ENCODE results near the gene IBA57. TPM values are rescaled to one million over a fixed set of nuclear protein-coding genes. Genes with fewer than 3 reads are reported as not detected.

Gene IBA57
- total RNA-seq, 5 donors from 2014 or later (not counting 1 experiment from before 2014, with no cell fraction given) = 10.6 to 18.3 (median 12.6) TPM

DNA sequence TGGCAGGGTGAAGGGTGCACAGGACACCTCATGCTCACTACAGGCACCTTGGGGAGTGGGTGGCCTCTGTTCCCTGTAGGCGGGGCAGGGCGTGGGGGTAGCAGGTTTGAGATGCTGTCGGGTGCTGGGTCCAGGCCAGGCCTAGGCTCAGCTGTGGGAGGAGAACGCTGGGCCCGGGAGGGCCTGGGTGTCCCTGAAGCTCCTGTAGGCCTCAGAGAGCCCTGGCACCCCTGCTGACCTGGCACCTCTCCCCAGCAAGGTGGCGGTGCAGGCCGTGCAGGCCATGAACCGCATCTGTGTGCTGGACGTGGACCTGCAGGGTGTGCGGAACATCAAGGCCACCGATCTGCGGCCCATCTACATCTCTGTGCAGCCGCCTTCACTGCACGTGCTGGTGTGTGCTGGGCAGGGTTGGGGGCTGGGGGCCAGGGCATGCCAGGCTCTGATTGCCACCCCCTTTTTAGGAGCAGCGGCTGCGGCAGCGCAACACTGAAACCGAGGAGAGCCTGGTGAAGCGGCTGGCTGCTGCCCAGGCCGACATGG, 18.4 kb upstream of the IBA57 start:
- no peak for ATAC-seq (replicated peaks in 1 of 4)
- no peaks in the 10 kb centered on the region for H3K9me3 ChIP-seq
- 95% methylated on average over 18 of the region's 20 CpGs for WGBS (ENCODE audit: insufficient coverage)
- Mint-ChIP-seq H3K27me3 (no peaks in the 10 kb centered on the region), H3K36me3 (peaks cover 3% of the 10 kb centered on the region), H3K27ac (no peak overlapping the region), H3K4me3 (no peak overlapping the region), H3K4me1 (peaks cover 26 to 29% (median 28%) of the 10 kb centered on the region in 3 donors), H3K9me3 (no peaks in the 10 kb centered on the region)
- H3K4me3 ChIP-seq (ENCODE audit: control insufficient read depth in 1 of 2, extremely low read depth in 1 of 2, low read length in 1 of 2) = no peak overlapping the region
- H3K36me3 ChIP-seq (ENCODE audit: control insufficient read depth in 2 of 2, extremely low read depth in 1 of 2, insufficient read depth in 1 of 2, low read length in 1 of 2) = peaks cover 8 to 45% of the 10 kb centered on the region in 2 donors
- no peak overlapping the region for H3K27ac ChIP-seq (ENCODE audit: low read length)
- H3K27me3 ChIP-seq (replicated peaks in 1 of 2; ENCODE audit: control insufficient read depth in 2 of 2, extremely low read depth in 1 of 2, insufficient read depth in 2 of 2, low read length in 1 of 2) = peaks cover 0 to 2% of the 10 kb centered on the region in 2 experiments
- CTCF ChIA-PET = no interaction called here
- POLR2A ChIA-PET = interaction anchor here in 1 of 2 donors (0.6 kb wide), 1 partner anchor 32 kb away, joined by 12 read pairs; no protein-coding TSS in a partner anchor
- DNase-seq = no peak
- H3K4me1 ChIP-seq (ENCODE audit: control insufficient read depth in 1 of 2, extremely low read depth in 1 of 2, insufficient read depth in 2 of 2, low read length in 2 of 2) = peaks cover 3 to 53% of the 10 kb centered on the region in 2 experiments

DNA sequence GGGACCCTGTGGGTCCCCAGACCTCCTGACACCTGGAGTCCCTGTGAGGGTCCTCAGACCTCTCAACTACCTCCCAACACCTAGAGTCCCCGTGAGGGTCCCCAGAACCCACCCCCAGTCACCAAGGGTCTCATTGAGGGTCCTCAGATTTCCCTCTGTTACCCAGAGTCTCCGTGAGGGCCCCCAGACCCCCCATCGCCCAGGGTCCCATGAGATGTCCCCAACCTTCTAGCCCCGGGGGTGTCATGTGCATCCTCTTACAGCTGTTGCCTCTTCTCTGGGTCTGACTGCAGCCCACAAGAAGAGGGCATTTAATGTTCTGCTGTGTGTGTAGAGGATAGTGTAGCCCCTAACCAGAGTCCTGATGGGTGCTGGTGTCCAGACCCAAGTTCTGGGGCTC, 17.8 kb upstream of the IBA57 start:
- POLR2A ChIA-PET = interaction anchor here in 1 of 2 donors (0.6 kb wide), 1 partner anchor 32 kb away, joined by 12 read pairs; no protein-coding TSS in a partner anchor
- Histone ChIP-seq H3K4me1 (ENCODE audit: control insufficient read depth in 1 of 2, extremely low read depth in 1 of 2, insufficient read depth in 2 of 2, low read length in 2 of 2) (peaks cover 0 to 48% of the 10 kb centered on the region in 2 experiments), H3K27me3 (replicated peaks in 1 of 2; ENCODE audit: control insufficient read depth in 2 of 2, extremely low read depth in 1 of 2, insufficient read depth in 2 of 2, low read length in 1 of 2) (peaks cover 0 to 2% of the 10 kb centered on the region in 2 experiments), H3K27ac (ENCODE audit: low read length) (no peak overlapping the region), H3K9me3 (no peaks in the 10 kb centered on the region), H3K36me3 (ENCODE audit: control insufficient read depth in 2 of 2, extremely low read depth in 1 of 2, insufficient read depth in 1 of 2, low read length in 1 of 2) (peaks cover 8 to 44% of the 10 kb centered on the region in 2 donors), H3K4me3 (ENCODE audit: control insufficient read depth in 1 of 2, extremely low read depth in 1 of 2, low read length in 1 of 2) (no peak overlapping the region)
- peaks cover 21 to 24% (median 23%) of the 10 kb centered on the region in 3 donors for H3K4me1 Mint-ChIP-seq
- 100% methylated on average over 2 of the region's 4 CpGs for WGBS (ENCODE audit: insufficient coverage)
- ATAC-seq (replicated peaks in 1 of 4) = no peak
- no peaks in the 10 kb centered on the region for H3K27me3 Mint-ChIP-seq
- CTCF ChIA-PET = no interaction called here
- H3K36me3 Mint-ChIP-seq = peaks cover 3% of the 10 kb centered on the region
- DNase-seq = no peak
- no peaks in the 10 kb centered on the region for H3K9me3 Mint-ChIP-seq
- H3K27ac Mint-ChIP-seq = no peak overlapping the region
- H3K4me3 Mint-ChIP-seq = no peak overlapping the region

DNA sequence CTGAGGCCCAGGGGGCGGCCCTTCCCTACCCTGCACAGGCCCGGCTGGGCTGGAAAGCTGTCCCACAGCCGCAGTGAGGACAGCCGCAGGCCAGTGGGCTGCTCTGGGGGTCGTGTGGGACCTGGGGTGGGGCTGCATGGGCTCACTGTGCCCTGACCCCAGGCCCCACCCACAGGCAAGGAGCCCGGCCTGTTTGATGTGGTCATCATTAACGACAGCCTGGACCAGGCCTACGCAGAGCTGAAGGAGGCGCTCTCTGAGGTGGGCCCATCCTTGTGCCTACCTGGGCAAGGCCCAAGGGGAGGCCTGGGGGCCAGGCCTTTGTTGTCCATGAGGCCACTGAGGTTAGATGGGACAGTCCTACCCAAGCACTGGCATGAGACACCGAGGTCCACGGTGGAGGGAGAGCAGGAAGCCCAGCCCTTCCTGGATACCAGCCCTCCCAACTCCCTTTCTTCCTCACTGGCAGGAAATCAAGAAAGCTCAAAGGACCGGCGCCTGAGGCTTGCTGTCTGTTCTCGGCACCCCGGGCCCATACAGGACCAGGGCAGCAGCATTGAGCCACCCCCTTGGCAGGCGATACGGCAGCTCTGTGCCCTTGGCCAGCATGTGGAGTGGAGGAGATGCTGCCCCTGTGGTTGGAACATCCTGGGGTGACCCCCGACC, 17.3 kb upstream of the IBA57 start:
- DNase-seq = no peak
- peaks cover 8 to 44% of the 10 kb centered on the region in 2 donors for H3K36me3 ChIP-seq (ENCODE audit: control insufficient read depth in 2 of 2, extremely low read depth in 1 of 2, insufficient read depth in 1 of 2, low read length in 1 of 2)
- ChIA-PET POLR2A (interaction anchor here in 1 of 2 donors (0.6 kb wide), 1 partner anchor 19 kb away, joined by 5 read pairs; no protein-coding TSS in a partner anchor), CTCF (interaction anchor here in 1 of 2 donors (0.8 kb wide), 1 partner anchor 17 kb away, joined by 3 read pairs; the partner anchor contains the start of gene IBA57)
- H3K27ac ChIP-seq (ENCODE audit: low read length) = no peak overlapping the region
- Mint-ChIP-seq H3K4me3 (no peak overlapping the region), H3K27me3 (no peaks in the 10 kb centered on the region), H3K9me3 (no peaks in the 10 kb centered on the region), H3K36me3 (peaks cover 3% of the 10 kb centered on the region), H3K27ac (no peak overlapping the region), H3K4me1 (peaks cover 15 to 18% (median 17%) of the 10 kb centered on the region in 3 donors)
- 83% methylated on average over 9 of the region's 18 CpGs for WGBS (ENCODE audit: insufficient coverage)
- no peak for ATAC-seq (replicated peaks in 1 of 4)
- peaks cover 0 to 2% of the 10 kb centered on the region in 2 experiments for H3K27me3 ChIP-seq (replicated peaks in 1 of 2; ENCODE audit: control insufficient read depth in 2 of 2, extremely low read depth in 1 of 2, insufficient read depth in 2 of 2, low read length in 1 of 2)
- H3K4me1 ChIP-seq (ENCODE audit: control insufficient read depth in 1 of 2, extremely low read depth in 1 of 2, insufficient read depth in 2 of 2, low read length in 2 of 2) = peaks cover 0 to 42% of the 10 kb centered on the region in 2 experiments
- no peak overlapping the region for H3K4me3 ChIP-seq (ENCODE audit: control insufficient read depth in 1 of 2, extremely low read depth in 1 of 2, low read length in 1 of 2)
- no peaks in the 10 kb centered on the region for H3K9me3 ChIP-seq

GRCh38 chr1:228148935-228149405, 16.6 kb upstream of the IBA57 start:
- Mint-ChIP-seq H3K27me3 (no peaks in the 10 kb centered on the region), H3K4me3 (no peak overlapping the region), H3K36me3 (peaks cover 3% of the 10 kb centered on the region), H3K9me3 (no peaks in the 10 kb centered on the region), H3K4me1 (peaks cover 9 to 12% (median 11%) of the 10 kb centered on the region in 3 donors), H3K27ac (no peak overlapping the region)
- Histone ChIP-seq H3K27me3 (replicated peaks in 1 of 2; ENCODE audit: control insufficient read depth in 2 of 2, extremely low read depth in 1 of 2, insufficient read depth in 2 of 2, low read length in 1 of 2) (peaks cover 0 to 2% of the 10 kb centered on the region in 2 experiments), H3K4me3 (ENCODE audit: control insufficient read depth in 1 of 2, extremely low read depth in 1 of 2, low read length in 1 of 2) (no peak overlapping the region), H3K36me3 (ENCODE audit: control insufficient read depth in 2 of 2, extremely low read depth in 1 of 2, insufficient read depth in 1 of 2, low read length in 1 of 2) (peaks cover 8 to 44% of the 10 kb centered on the region in 2 donors), H3K27ac (ENCODE audit: low read length) (no peak overlapping the region), H3K4me1 (ENCODE audit: control insufficient read depth in 1 of 2, extremely low read depth in 1 of 2, insufficient read depth in 2 of 2, low read length in 2 of 2) (peaks cover 0 to 36% of the 10 kb centered on the region in 2 experiments), H3K9me3 (no peaks in the 10 kb centered on the region)
- ATAC-seq (replicated peaks in 1 of 4) (no peak), DNase-seq (no peak)
- 97% methylated on average over 6 of the region's 8 CpGs for WGBS (ENCODE audit: insufficient coverage)
- ChIA-PET CTCF (interaction anchor here in 1 of 2 donors (0.8 kb wide), 1 partner anchor 16 kb away, joined by 3 read pairs; the partner anchor contains the start of gene IBA57), POLR2A (interaction anchor here in 1 of 2 donors (0.6 kb wide), 1 partner anchor 18 kb away, joined by 5 read pairs; no protein-coding TSS in a partner anchor)

DNA sequence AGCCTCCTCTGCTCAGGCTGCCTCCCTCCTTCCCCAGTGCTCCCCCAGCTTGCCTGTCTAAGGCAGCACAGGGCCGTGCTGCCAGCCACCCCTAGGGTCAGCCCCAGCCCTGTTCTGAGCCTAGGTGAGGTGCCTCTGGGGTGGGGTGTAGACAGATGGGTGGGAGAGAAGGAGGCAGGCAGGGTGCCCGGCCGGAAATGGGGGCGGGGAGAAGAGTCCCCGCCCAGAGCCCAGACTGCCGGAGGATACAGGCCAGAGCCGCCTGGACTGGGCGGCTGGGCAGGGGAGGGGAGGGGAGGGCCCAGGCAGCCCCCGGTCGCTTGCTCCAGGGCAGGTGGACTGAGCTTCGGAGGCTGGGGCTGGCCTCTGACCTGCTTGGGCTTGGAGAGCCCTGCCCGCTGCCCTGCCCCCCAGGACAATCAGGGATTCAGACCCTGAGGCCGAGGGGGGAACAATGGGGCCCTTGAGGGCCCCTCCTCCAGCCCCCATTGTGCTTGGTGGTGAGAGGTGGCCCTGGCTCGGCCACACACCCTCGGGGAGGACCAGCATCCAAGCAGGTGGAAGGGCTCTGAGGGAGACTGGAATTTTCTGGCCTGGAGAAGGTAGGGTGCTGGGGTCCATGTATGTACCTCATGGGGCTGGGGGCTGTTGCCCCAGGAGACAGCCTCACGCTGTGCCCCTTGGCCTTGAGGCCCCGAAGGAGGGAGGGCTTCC, 16.0 kb upstream of the IBA57 start, which contains the start of gene GJC2:
GJC2 (plus strand) TSS at position 525 of the 714 bp plus-strand sequence. CDS start 7,829 bp downstream, outside the sequence.
- no peak within 1 kb of the TSS for H3K4me3 Mint-ChIP-seq
- peaks cover 0 to 2% of the 10 kb centered on the region in 2 experiments for H3K27me3 ChIP-seq (replicated peaks in 1 of 2; ENCODE audit: control insufficient read depth in 2 of 2, extremely low read depth in 1 of 2, insufficient read depth in 2 of 2, low read length in 1 of 2)
- no peak within 1 kb of the TSS for H3K27ac ChIP-seq (ENCODE audit: low read length)
- no peaks in the 10 kb centered on the region for H3K9me3 ChIP-seq
- H3K9me3 Mint-ChIP-seq = no peaks in the 10 kb centered on the region
- peaks cover 8 to 44% of the 10 kb centered on the region in 2 donors for H3K36me3 ChIP-seq (ENCODE audit: control insufficient read depth in 2 of 2, extremely low read depth in 1 of 2, insufficient read depth in 1 of 2, low read length in 1 of 2)
- H3K4me1 ChIP-seq (ENCODE audit: control insufficient read depth in 1 of 2, extremely low read depth in 1 of 2, insufficient read depth in 2 of 2, low read length in 2 of 2) = peaks cover 0 to 34% of the 10 kb centered on the region in 2 experiments
- H3K4me1 Mint-ChIP-seq = peaks cover 7 to 9% (median 9%) of the 10 kb centered on the region in 3 donors
- no peak within 1 kb of the TSS for H3K4me3 ChIP-seq (ENCODE audit: control insufficient read depth in 1 of 2, extremely low read depth in 1 of 2, low read length in 1 of 2)
- ChIA-PET CTCF (no interaction called here), POLR2A (interaction anchor here in 1 of 2 donors (0.6 kb wide), 1 partner anchor 144 kb away, joined by 5 read pairs; no protein-coding TSS in a partner anchor)
- DNase-seq (no peak), ATAC-seq (replicated peaks in 1 of 4) (no peak)
- no peak within 1 kb of the TSS for H3K27ac Mint-ChIP-seq
- 98% methylated on average over 13 of the region's 17 CpGs for WGBS (ENCODE audit: insufficient coverage)
- H3K36me3 Mint-ChIP-seq = peaks cover 3% of the 10 kb centered on the region
- H3K27me3 Mint-ChIP-seq = no peaks in the 10 kb centered on the region

- Histone ChIP-seq H3K36me3 (ENCODE audit: control insufficient read depth in 2 of 2, extremely low read depth in 1 of 2, insufficient read depth in 1 of 2, low read length in 1 of 2) (peaks cover 8 to 44% of the 10 kb centered on the region in 2 donors), H3K9me3 (no peaks in the 10 kb centered on the region), H3K4me3 (ENCODE audit: control insufficient read depth in 1 of 2, extremely low read depth in 1 of 2, low read length in 1 of 2) (no peak overlapping the region), H3K4me1 (ENCODE audit: control insufficient read depth in 1 of 2, extremely low read depth in 1 of 2, insufficient read depth in 2 of 2, low read length in 2 of 2) (peaks cover 0 to 34% of the 10 kb centered on the region in 2 experiments), H3K27ac (ENCODE audit: low read length) (no peak overlapping the region), H3K27me3 (replicated peaks in 1 of 2; ENCODE audit: control insufficient read depth in 2 of 2, extremely low read depth in 1 of 2, insufficient read depth in 2 of 2, low read length in 1 of 2) (peaks cover 0 to 2% of the 10 kb centered on the region in 2 experiments)
- WGBS (ENCODE audit: insufficient coverage) = 94% methylated on average over 5 of the region's 7 CpGs
- H3K36me3 Mint-ChIP-seq = peaks cover 3% of the 10 kb centered on the region
- POLR2A ChIA-PET = interaction anchor here in 1 of 2 donors (0.6 kb wide), 2 partner anchors 48 to 143 kb away, joined by 3 to 5 read pairs; no protein-coding TSS in a partner anchor
- ATAC-seq (replicated peaks in 1 of 4) = no peak
- H3K4me1 Mint-ChIP-seq = peaks cover 9 to 12% (median 9%) of the 10 kb centered on the region in 3 donors
- no peak overlapping the region for H3K4me3 Mint-ChIP-seq
- no peak for DNase-seq
- H3K27ac Mint-ChIP-seq = no peak overlapping the region
- CTCF ChIA-PET = no interaction called here
- H3K27me3 Mint-ChIP-seq = no peaks in the 10 kb centered on the region
- H3K9me3 Mint-ChIP-seq = no peaks in the 10 kb centered on the region
These were observed 15.5 kb upstream of the IBA57 start for GRCh38 chr1:228150120-228150460.

Data from T-cell (primary cell).